Fibroblast of skin of scalp (primary cell): ENCODE measurements around the gene TM4SF4.

Source experiments
- DNase-seq: peaks from one replicate; pipeline ENCODE4 v3.0.0-alpha.2; 2013

TM4SF4 gene

GRCh38 chr3:149514471-149514870, 40.0 kb downstream of the TM4SF4 start:
- no peak for DNase-seq

DNA sequence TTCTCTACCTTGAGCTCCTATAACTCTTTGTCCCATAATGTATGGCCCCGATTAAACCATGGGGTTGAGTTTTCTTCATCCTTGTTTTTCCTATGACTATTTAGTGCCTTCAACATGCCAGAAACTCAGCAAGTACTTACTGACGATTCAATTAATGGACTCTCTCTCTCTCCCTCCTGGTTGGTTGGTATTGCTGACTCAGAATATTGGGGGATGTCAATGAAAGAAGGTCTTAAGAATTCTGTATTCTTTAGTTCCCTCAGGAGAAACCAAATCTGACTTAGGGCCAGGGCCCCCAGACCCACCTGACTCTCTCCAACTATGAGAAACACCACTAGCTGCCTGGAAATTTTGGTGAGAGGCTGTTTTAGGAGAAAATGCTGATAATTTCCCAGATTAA, 40.8 kb downstream of the TM4SF4 start:
- no peak for DNase-seq

DNA sequence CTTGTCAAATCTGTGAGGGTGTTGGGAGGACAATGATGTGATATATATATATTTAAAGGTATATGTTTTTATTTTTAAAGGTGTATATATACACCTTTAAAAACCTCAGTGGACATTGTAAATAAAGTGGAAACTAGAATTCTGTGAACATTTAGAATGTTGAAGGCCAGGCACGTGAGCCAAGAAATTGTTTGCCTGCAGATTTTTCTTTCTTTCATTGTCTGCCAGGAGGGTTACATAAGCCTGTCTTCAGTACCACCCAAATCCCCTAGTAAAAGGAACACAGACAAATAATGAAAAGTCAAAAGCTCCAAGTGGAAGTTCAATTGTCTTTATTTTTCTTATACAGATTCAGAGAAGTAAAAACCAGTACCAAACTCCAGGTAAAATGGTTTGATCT, 42.4 kb downstream of the TM4SF4 start:
- DNase-seq, result no peak

GRCh38 chr3:149519912-149520311, 45.4 kb downstream of the TM4SF4 start:
- DNase-seq, result no peak

DNA sequence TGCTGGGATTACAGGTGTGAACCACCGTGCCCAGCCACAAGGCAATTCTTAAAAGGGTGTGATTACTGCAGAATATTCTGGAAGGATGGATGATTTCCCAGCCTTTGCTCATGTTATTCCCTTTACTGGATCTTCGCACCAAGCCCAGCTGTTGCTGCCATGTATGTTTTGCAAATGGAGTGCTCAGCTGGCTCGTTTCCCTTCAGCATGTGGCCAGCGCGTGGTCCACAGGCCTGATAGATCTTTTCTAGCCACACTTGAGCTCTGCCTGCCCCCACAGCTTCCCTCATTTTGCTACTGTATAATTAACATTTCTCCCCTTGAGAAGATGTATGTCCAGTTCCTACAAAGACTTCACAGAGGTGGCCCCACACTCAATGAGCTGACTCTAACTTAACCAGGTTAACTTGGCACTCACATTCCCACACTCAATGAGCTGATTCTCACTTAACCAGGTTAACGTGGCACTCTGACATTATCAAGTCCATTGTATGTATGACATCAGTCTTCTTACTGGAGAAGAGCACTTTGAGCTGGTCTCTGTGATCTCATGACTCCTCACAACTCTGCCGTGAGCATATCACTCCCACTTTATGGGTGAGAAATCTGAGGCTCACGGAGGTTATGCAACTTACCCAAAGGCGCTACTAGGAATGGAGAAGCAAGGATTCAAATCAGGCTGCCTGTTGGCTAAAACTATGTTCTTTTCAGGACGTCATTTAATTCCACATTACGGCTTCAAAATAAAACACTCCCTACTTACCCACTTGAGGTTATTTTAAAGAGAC, 49.2 kb downstream of the TM4SF4 start:
- DNase-seq, result no peak

DNA sequence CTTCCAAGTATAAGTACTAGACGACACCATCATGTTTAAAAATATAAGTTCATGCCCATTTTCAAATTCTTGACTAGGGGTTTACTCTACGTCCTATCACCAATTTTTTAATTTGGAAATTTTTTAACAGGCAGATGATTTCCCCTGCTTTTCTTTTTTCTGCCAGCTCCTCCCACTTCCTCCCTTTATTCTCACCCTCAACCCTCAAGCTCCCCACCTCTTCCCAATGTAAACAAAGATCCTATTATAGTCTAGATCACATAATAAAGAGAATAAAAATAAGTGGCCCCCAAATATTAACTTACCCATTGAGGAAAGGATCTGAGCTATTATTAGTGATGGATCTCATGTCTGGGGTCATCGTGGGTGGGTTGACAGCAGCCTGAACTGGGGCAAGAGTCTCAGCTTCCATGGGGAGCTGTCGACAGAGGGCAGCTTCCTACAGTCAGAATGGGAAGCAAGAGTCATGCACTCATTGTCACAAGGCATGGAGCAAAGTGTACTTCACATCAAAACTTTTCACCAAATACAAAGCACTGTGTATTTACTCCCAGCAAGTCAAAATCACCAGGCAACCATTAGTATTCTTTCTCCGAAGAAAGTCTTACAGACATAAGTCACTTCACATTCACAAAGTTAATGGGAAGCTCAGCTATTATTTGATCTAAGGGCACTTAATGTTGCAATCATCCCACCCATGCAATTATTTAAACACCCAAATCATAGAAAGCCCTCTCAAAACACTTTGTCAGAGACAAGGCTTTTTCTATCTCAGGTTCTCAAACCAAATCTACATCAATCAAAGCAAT, 53.2 kb downstream of the TM4SF4 start:
- DNase-seq, result no peak

GRCh38 chr3:149528340-149528650, 53.8 kb downstream of the TM4SF4 start:
- no peak for DNase-seq

GRCh38 chr3:149529099-149529498, 54.6 kb downstream of the TM4SF4 start:
- no peak for DNase-seq

DNA sequence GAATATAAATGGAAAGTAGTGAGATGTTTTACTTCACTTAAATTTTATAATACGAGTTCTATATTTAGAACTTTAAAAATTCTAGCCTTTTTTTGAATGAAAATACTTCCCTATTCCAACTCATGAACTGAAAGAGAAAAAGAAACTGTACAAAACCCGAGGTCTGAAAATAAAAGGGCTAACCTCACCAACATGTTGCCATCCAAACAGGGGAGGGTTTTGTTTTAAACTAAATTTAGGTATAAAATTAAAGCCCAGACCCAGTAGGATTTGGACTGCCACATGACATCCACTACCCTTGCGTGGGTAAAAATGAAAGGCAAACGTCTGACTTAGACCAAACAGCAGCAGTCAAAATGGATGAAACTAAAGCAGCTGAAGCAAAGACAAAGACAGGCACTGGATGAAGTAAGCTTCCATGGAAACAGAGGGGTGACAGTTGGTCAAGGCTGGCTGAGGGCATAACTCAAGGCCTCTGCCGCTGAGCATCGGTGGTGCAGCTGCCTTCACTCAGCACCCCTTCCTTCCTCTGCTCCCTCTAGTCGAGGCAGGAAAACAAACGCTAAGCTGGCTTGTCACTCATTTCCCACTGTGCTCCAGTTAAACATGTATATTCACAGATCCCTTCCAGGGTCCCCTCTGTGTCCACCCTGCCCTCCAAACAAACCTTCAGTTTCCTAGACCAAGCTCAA, 58.1 kb downstream of the TM4SF4 start:
- DNase-seq, result no peak

DNA sequence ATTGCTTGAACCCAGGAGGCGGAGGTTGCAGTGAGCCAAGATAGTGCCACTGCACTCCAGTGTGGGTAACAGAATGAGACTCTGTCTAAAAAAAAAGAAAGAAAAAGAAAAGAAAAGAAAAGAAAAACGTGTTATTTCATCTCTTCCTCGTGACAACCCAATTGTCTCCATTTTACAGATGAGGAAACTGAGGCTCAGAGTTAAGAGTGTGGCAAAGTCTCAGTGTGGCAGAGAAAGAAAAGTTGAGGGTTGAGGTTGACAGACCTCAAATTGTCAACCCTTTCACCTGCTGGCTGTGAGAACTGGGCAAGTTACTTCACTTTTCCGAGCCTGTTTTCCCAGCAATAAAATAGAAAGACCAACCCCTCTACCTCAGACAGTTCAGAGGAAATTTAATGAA, 59.6 kb downstream of the TM4SF4 start:
- DNase-seq, result no peak

DNA sequence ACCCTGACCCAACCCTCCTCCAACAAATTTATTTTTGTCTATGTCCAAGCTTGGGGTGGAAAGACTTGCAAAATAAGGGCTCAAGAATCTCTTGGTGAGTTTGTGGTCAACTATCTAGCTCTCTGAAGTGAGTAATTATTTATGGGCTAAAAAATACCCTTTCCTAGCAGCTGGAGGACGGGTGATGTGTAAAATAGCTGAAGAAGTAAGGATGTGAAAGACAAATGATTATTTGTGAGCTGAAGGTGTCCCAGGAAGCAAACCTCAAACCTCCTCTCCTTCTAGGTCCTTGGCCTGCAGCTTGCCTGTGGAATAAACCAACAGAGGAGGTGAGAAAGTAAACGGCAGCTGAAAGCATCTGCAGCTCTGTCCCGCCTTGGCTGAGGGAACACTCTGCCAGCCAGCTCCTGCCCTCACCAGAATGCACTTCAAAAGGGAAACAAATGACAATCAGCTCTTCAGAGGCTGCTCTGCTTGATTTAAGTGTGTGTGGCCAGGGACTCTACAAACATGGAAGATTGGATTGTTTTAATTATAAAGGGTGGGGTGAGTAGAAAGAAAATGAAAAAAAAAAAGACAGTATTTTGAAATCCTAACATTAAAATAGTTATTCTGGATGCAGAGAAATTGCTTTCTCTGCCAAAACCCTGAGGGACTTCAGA, 60.3 kb downstream of the TM4SF4 start:
- DNase-seq, result peak; percentile 36

GRCh38 chr3:149535333-149535685, 60.8 kb downstream of the TM4SF4 start:
- no peak for DNase-seq

- peak; percentile 71 for DNase-seq
Observed at GRCh38 chr3:149536429-149536828, 61.9 kb downstream of the TM4SF4 start.

- DNase-seq, result no peak
Observed at GRCh38 chr3:149538371-149538770, 63.9 kb downstream of the TM4SF4 start.

- peak; percentile 72 for DNase-seq
Observed at GRCh38 chr3:149541091-149541491, 66.6 kb downstream of the TM4SF4 start.

DNA sequence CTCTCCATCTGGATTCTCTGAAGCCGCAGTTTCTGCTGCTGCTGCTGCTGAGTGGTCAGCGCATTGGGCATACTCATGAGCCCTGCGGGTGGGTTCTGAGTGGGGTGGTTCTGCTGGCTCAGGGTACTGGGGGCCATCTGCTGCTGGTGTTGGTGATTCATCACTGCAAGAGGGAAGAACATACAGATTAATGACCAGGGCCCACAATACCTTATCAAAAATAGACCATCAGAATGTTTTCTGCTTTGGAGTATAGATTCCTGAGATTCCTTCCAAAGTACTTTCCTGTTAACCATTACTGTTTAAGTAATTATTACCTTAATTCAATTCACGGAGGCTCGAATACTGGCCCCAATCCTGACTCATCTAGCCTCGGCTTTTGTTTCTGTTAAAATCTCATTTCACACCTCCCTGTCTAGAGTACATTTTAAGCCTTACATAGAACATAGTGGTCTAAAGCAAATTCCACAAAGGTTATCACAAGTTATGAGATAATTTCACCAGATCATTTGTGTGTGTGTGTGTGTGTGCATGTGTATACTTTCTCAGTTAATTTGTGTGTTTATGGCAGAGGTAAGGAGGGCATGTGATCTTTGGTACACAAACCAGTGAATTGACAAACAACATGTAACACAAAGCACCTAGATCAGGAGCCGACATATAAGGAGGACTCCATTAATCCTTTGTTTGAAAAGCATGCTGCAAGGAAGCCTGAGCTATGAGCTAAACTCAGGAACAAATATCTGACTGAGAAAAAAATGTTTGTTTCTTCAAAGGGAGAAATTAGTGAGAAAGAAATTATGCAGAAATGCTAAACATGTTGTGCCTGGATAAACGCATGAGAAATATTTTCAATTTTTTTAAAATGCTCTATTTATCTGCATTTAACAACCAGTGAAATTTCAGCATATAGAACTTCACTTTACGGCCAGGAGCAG, 68.1 kb downstream of the TM4SF4 start:
- peak; percentile 26 for DNase-seq

GRCh38 chr3:149545049-149545448, 70.6 kb downstream of the TM4SF4 start:
- no peak for DNase-seq

DNA sequence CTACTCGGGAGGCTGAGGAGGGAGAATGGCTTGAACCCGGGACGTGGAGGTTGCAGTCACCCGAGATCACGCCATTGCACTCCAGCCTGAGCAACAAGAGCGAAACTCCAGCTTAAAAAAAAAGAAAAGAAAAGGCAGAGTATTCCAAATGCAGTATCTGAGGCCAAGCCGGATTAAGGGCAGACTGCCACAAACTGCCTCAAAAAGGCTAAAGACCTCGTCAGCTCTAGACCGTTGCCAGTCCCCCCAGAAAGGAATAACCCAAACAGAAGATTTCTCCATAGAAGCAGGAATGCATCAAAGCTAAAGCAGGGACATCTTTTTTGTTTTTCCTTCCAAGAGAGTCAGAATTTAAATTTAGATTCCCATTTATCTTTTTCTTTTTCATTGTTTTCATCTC, 72.9 kb downstream of the TM4SF4 start:
- no peak for DNase-seq

DNA sequence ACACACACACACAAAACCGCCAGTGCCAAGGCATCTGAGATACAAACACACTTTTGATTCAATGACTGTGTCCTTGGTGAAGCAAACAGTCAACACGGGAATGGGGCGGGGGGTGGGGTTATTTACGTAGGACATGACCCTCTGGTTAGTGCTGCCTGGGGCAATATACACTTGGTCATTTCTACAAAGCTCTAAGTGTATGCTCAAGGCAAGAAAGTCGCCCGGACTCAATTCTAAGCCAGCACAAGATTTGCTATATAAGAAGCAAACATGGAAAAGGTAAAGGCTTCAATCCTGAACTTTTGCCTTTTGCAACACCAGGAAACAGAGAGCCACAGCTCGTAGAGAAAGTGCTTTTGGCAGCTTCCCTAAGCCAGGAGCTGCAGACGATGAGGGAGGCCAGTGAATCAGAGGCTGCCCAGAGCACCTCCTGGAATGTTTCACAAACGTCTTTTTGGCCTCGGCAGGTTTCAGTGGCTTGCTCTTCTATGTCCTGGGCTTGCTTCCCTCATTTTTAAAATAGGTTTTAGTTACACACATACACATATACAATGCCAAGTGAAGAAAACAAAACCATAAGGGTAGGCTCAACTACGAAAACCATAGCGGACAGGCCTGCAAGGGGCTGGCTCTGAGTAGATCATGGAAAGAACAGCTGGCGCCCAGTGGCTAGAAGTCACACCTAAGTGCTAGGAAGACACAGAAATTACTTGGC, 73.6 kb downstream of the TM4SF4 start:
- peak; percentile 63 for DNase-seq

DNA sequence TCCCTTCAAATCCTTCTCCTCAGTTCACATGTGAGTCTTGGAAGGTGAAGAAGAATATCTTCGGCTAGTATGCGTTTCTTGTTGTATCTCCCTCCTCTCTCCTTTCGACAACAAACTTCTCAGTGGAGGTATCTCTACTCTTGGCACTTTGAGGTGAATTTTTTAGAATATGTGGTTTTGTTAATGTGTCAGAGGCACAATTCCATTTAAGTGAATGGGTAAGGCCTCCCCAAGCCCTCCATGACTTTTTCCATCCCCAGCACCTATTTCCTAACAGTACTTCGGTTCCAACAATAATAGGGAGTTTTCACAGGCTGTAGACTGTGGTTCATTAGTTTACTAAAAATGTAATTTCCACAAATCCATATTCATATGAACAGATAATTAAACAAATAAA, 74.2 kb downstream of the TM4SF4 start:
- DNase-seq, result no peak

DNA sequence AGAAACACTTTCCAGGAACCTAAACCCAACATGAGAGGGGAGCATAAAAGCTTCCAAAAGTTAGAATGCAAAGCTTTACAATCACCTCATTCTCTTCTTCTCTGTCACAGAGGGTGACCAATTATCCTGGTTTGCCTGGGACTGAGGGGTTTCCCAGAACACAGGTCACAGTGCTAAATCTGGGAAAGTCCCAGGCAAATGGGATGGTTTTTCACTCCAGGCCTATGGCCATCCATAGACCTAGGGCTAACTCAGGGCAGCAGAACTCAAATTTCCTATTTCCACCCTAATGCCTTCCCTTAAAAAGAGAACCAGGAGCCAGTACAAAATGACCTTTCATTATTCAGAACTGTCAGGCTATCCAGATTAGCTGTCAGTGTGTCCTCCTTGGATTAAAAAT, 77.0 kb downstream of the TM4SF4 start:
- no peak for DNase-seq
